Measurements from ENCODE around the gene NAT10. TPM values are rescaled to one million over a fixed set of nuclear protein-coding genes. Genes with fewer than 3 reads are reported as not detected.

The NAT10 gene
- total RNA-seq, 4 donors from 2014 or later = 19.9 to 27.5 (median 21.6) TPM

DNA sequence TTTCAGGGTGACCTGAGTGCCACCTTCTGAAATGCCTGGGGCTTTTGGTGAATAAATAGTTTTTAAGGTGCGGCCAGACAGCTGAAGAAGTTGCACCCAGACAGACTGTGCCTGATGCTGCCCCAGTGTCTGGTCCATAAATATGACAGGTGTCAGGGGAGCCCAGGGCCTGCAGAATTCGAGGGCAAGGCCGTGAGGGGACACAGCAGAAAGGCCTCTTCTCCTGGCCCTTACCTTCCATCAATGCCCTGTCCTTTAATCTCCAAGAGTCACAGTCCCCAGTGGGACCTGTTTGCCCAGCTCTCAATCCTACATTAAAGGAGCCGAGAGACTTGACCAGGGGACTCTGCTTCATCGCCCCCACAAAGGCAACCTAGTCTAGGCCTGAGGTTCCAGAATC is 45.7 kb downstream of the NAT10 start:
- no peak for ATAC-seq
- no peak overlapping the region for H3K27ac ChIP-seq
- peaks cover 0 to 80% of the 10 kb centered on the region in 2 donors for H3K36me3 ChIP-seq
- no peaks in the 10 kb centered on the region for H3K9me3 ChIP-seq
- TF ChIP-seq POLR2AphosphoS5 (IDR thresholded peaks at IDR 0.05) (no peak), CTCF (IDR thresholded peaks at IDR 0.05) (no peak), EP300 (IDR thresholded peaks at IDR 0.05) (no peak), POLR2A (IDR thresholded peaks at IDR 0.05) (no peak)
- 100% methylated on average over 3 of the region's 5 CpGs; no CpG with 5 or more reads in 1 of the 2 donors for WGBS, 2 donors (ENCODE audit: low coverage in 1 of 2)
- H3K4me1 ChIP-seq = peaks cover 0 to 24% (median 18%) of the 10 kb centered on the region in 3 donors
- H3K27me3 ChIP-seq = no peaks in the 10 kb centered on the region
- no peak overlapping the region for H3K4me3 ChIP-seq

GRCh38 chr11:34151916-34152845 is 46.8 kb downstream of the NAT10 start:
- peaks cover 0 to 70% of the 10 kb centered on the region in 2 donors for H3K36me3 ChIP-seq
- WGBS, 2 donors (ENCODE audit: low coverage in 1 of 2) = 77% methylated on average over 2 of the region's 18 CpGs; no CpG with 5 or more reads in 1 of the 2 donors
- peaks cover 0 to 34% (median 19%) of the 10 kb centered on the region in 3 donors for H3K4me1 ChIP-seq
- no peaks in the 10 kb centered on the region for H3K9me3 ChIP-seq
- ATAC-seq = no peak
- no peak for TF ChIP-seq POLR2A (IDR thresholded peaks at IDR 0.05)
- H3K27me3 ChIP-seq = no peaks in the 10 kb centered on the region
- H3K4me3 ChIP-seq = no peak overlapping the region
- H3K27ac ChIP-seq = no peak overlapping the region

DNA sequence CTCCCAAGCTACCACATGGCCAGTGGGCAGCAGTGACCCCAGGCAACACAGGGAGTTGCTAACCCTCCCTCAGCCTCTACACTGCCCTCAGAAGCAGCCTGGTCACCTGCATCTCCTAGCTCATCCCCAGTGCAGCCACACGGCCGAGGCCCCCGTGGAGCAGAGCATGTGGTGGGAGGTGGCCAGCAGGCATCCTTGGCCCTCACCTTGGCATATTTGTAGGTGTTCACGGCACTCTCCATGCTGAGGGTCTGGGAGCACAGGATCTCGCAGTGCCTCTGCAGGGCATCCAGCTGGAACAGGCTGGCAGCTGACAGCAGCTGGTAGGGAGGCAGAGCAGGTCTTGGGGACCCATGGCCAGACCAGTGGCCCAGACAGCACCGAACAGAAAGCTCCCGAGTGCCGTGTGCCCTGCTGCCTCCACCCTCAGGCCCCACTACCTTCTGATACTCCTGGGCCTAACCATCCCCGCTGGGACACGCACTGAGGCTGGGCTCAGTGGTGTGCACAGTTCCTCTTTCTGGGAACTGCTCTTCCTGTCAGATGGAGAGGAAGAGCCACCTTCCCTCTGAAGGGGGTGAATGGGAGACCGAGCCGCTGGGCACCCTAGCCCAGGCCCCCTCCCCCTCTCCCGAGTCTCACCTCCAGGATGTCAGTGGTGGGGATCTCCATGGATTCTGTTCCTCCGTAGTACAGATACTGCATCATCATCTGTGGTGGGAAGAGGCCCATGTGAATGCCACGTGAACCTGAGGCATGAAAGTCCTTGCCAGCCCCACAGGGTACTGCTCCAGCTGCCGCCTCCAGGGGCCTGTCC is 48.8 kb downstream of the NAT10 start:
- no peak for TF ChIP-seq CTCF (IDR thresholded peaks at IDR 0.05)
- no peak for TF ChIP-seq POLR2A (IDR thresholded peaks at IDR 0.05)
- no peak for TF ChIP-seq POLR2AphosphoS5 (IDR thresholded peaks at IDR 0.05)
- TF ChIP-seq EP300 (IDR thresholded peaks at IDR 0.05) = no peak
- Histone ChIP-seq H3K27me3 (no peaks in the 10 kb centered on the region), H3K4me3 (no peak overlapping the region), H3K9me3 (no peaks in the 10 kb centered on the region), H3K27ac (peak overlapping the region in 3 of 4 donors; percentile 75 to 79 (median 78)), H3K36me3 (peaks cover 0 to 61% of the 10 kb centered on the region in 2 donors), H3K4me1 (peaks cover 0 to 44% (median 19%) of the 10 kb centered on the region in 3 donors)
- WGBS, 2 donors (ENCODE audit: low coverage in 1 of 2) = 75% methylated on average over 9 of the region's 16 CpGs; no CpG with 5 or more reads in 1 of the 2 donors
- ATAC-seq = no peak

- Histone ChIP-seq H3K4me1 (peaks cover 0 to 44% (median 19%) of the 10 kb centered on the region in 3 donors), H3K9me3 (no peaks in the 10 kb centered on the region), H3K27ac (peak overlapping the region; percentile 6 to 79 (median 76)), H3K36me3 (peaks cover 0 to 61% of the 10 kb centered on the region in 2 donors), H3K4me3 (no peak overlapping the region), H3K27me3 (no peaks in the 10 kb centered on the region)
- 6% methylated on average over 3 of the region's 15 CpGs; no CpG with 5 or more reads in 1 of the 2 donors for WGBS, 2 donors (ENCODE audit: low coverage in 1 of 2)
- TF ChIP-seq EP300 (IDR thresholded peaks at IDR 0.05) (no peak), POLR2A (IDR thresholded peaks at IDR 0.05) (no peak), POLR2AphosphoS5 (IDR thresholded peaks at IDR 0.05) (no peak), CTCF (IDR thresholded peaks at IDR 0.05) (no peak)
- ATAC-seq = peak; percentile 56
These were observed 49.8 kb downstream of the NAT10 start for GRCh38 chr11:34155057-34155756.

GRCh38 chr11:34155757-34156062 is 50.3 kb downstream of the NAT10 start:
- WGBS, 2 donors (ENCODE audit: low coverage in 1 of 2) = no CpG with 5 or more reads among the region's 2 CpGs
- no peaks in the 10 kb centered on the region for H3K27me3 ChIP-seq
- peak overlapping the region in 3 of 4 donors; percentile 75 to 79 (median 78) for H3K27ac ChIP-seq
- no peak overlapping the region for H3K4me3 ChIP-seq
- TF ChIP-seq EP300 (IDR thresholded peaks at IDR 0.05) = no peak
- H3K36me3 ChIP-seq = peaks cover 0 to 61% of the 10 kb centered on the region in 2 donors
- peaks cover 0 to 44% (median 19%) of the 10 kb centered on the region in 3 donors for H3K4me1 ChIP-seq
- no peaks in the 10 kb centered on the region for H3K9me3 ChIP-seq
- peak; percentile 18 for ATAC-seq

All from gastroesophageal sphincter (tissue), 4 donors.